ENCODE data around the gene SYT1. TPM values are rescaled to one million over a fixed set of nuclear protein-coding genes. Genes with fewer than 3 reads are reported as not detected.

The SYT1 gene
- total and polyA plus RNA-seq, 10 donors = 0.56 to 7.3 (median 2.6) TPM

DNA sequence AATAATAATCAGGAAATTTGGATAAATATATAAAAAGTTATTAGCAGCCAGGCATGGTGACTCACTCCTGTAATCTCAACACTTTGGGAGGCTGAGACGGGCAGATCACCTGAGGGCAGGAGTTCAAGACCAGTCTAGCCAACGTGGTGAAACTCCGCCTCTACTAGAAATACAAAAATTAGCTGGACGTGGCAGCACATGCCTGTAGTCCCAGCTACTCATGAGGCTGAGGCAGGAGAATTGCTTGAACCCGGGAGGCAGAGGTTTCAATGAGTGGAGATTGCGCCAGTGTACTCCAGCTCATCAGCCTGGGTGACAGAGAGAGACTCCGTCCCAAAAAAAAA is 64.5 kb downstream of the SYT1 start:
- Histone ChIP-seq H3K36me3 (no peaks in the 10 kb centered on the region), H3K9me3 (peaks cover 0 to 5% (median 0%) of the 10 kb centered on the region in 8 donors), H3K4me3 (no peak overlapping the region), H3K27me3 (replicated peaks in 1 of 7) (no peaks in the 10 kb centered on the region), H3K27ac (no peak overlapping the region), H3K4me1 (no peaks in the 10 kb centered on the region)
- intact Hi-C loops (cut with DNase I; ENCODE audit: low total_unique reads) = no loop called here
- WGBS, 5 donors = 80 to 91% (median 88%) methylated on average over 6 to 7 of the region's 7 CpGs
- TF ChIP-seq CTCF (IDR thresholded peaks at IDR 0.05 in 8 of 11, conservative IDR thresholded peaks at IDR 0.05 in 3 of 11) (no peak), POLR2AphosphoS5 (IDR thresholded peaks at IDR 0.05) (no peak), POLR2A (IDR thresholded peaks at IDR 0.05) (no peak)
- no peak for DNase-seq

DNA sequence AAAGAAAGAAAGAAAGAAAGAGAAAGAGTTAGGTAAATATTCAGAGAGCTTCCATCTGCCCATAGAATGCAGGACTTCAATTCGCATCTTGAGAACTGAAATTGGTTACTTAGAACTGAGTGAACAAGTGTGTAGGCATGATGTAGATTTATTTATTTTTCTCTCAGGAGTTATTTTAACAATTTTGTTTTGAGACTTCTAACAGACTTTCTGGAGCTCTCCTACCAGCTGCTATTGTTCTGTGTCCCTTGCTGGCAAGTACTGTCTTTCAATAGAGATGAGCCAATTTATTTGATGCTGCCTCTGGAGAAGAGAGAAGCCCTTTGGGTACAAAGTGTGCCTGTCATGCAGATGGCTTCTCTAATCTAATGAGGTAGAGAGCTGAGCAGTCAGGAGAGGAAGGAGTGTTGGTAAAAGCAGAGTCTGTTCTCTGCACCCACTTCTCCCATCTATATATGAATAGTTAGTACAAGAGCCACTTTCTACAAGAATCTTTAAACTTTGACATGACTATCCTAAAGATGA is 67.0 kb downstream of the SYT1 start:
- Histone ChIP-seq H3K27me3 (replicated peaks in 1 of 7) (no peaks in the 10 kb centered on the region), H3K4me3 (no peak overlapping the region), H3K36me3 (no peaks in the 10 kb centered on the region), H3K4me1 (no peaks in the 10 kb centered on the region), H3K9me3 (peaks cover 0 to 5% (median 0%) of the 10 kb centered on the region in 8 donors), H3K27ac (no peak overlapping the region)
- 86 to 100% (median 93%) methylated on average over 1 of the region's 1 CpG for WGBS, 5 donors
- no peak for DNase-seq
- intact Hi-C loops (cut with DNase I; ENCODE audit: low total_unique reads) = no loop called here
- TF ChIP-seq POLR2AphosphoS5 (IDR thresholded peaks at IDR 0.05) (no peak), CTCF (IDR thresholded peaks at IDR 0.05 in 8 of 11, conservative IDR thresholded peaks at IDR 0.05 in 3 of 11) (no peak), POLR2A (IDR thresholded peaks at IDR 0.05) (no peak)

DNA sequence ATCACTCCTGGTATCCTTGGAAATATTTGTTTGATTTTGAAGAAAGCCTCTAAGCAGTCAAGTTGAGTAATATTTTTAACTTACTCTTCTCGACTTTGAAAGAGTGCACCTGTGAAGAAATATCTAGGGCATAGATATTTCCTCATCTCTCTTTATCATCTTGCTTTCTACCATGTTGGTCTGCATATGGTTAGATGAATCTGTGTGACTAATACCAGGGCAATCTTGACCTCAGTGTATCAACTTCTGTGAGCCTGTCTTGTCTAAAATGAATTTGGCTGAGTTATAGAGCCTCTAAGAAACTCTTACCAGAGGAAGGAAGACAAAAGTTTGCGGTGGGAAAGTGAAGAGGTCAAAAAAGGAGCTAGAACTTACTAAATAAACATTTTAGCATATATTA is 68.4 kb downstream of the SYT1 start:
- 71 to 89% (median 76%) methylated on average over 2 of the region's 2 CpGs for WGBS, 5 donors
- intact Hi-C loops (cut with DNase I; ENCODE audit: low total_unique reads) = no loop called here
- Histone ChIP-seq H3K9me3 (peaks cover 0 to 5% (median 0%) of the 10 kb centered on the region in 8 donors), H3K4me1 (no peaks in the 10 kb centered on the region), H3K27me3 (replicated peaks in 1 of 7) (no peaks in the 10 kb centered on the region), H3K36me3 (no peaks in the 10 kb centered on the region), H3K27ac (no peak overlapping the region), H3K4me3 (no peak overlapping the region)
- DNase-seq = no peak
- TF ChIP-seq CTCF (IDR thresholded peaks at IDR 0.05 in 8 of 11, conservative IDR thresholded peaks at IDR 0.05 in 3 of 11) (no peak), POLR2AphosphoS5 (IDR thresholded peaks at IDR 0.05) (no peak), POLR2A (IDR thresholded peaks at IDR 0.05) (no peak)

DNA sequence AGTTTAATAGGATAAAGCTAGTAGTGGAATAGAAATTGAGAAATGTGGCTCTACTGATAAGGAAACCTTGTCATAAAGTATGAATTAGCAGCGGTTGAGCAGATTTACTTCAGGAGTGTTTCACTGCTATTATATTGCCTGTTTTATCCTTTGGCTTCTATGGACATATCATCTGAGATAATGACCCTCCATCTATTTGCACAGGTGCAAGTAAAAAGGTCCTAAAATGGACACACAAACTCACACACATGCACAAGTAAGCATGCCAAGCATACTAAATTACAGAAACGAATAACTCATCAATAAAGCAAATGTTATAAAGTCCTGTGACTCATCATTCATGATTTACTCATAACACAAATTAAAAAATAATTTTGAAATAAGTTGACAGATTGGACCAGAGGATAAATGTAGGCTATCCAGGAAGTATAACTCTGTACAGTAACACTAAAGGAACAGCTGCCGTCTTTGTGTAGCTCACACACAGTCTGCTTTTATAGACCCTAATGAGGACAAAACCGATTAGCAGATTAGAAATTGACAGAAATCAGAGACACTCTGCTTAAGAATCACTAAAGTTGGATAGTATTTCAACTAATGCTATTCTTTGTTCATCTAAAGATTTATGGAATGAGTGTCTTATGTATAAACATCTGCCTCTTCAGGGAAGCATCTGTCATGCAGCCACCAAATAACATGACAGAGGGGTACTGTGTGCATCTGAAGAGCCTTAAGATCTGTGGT is 73.9 kb downstream of the SYT1 start:
- no peak for DNase-seq
- TF ChIP-seq POLR2A (IDR thresholded peaks at IDR 0.05) (no peak), POLR2AphosphoS5 (IDR thresholded peaks at IDR 0.05) (no peak), CTCF (IDR thresholded peaks at IDR 0.05 in 8 of 11, conservative IDR thresholded peaks at IDR 0.05 in 3 of 11) (no peak)
- no peaks in the 10 kb centered on the region for H3K4me1 ChIP-seq
- H3K4me3 ChIP-seq = no peak overlapping the region
- intact Hi-C loops (cut with DNase I; ENCODE audit: low total_unique reads) = no loop called here
- 76 to 84% (median 83%) methylated on average over 4 of the region's 4 CpGs for WGBS, 5 donors
- H3K27me3 ChIP-seq (replicated peaks in 1 of 7) = no peaks in the 10 kb centered on the region
- H3K9me3 ChIP-seq = no peaks in the 10 kb centered on the region
- no peak overlapping the region for H3K27ac ChIP-seq
- H3K36me3 ChIP-seq = no peaks in the 10 kb centered on the region
